ENCODE data around the gene CKM.

CKM gene

DNA sequence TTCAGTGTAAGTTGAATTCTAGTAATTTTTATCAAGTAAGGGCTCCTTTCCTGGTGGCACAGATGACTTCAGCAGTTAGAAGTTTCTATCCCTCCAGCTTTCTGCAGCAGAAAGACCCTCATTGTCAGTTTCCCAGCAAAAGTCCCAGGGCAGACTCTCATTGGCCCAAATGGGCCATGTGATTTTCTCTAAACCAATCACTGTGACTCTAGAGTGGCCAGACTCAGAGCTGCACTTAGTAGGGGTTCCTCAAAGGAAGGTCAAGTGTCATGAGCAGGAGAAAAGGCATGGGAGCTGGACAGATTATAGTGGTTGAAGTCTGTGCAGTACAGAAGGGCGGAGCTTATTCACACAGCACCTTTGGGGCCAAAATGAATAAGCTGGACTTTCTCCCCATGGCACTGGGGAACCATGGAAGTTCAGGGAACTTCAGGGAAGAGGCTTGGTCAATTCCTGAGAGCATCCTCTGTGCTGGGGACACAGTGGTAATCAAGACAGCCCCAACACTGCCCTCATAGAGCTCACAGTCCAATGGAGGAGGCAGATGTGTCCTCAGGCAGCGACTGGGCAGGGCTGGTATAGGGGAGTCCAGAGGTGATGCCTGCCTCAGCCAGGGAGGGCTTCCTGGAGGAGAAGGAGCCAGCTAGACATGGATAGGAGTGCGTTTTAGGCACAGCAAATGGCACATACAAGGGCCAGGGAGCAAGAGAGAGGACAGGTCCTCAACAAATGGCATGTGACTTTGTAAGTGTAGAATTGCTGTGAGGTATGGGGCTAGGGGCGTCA, 18.3 kb downstream of the CKM start:
- DNase-seq (ENCODE audit: low read depth), result no peak
- TF ChIP-seq MYC (IDR thresholded peaks at IDR 0.05; ENCODE audit: low read depth, low read length) (no peak), POLR2A (IDR thresholded peaks at IDR 0.05; ENCODE audit: extremely low read depth, insufficient read length) (no peak)
- TF ChIP-seq, protein P1, sequence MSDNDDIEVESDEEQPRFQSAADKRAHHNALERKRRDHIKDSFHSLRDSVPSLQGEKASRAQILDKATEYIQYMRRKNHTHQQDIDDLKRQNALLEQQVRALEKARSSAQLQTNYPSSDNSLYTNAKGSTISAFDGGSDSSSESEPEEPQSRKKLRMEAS (IDR thresholded peaks at IDR 0.05; ENCODE audit: low read depth, low read length), result no peak
- TF ChIP-seq, protein P2, sequence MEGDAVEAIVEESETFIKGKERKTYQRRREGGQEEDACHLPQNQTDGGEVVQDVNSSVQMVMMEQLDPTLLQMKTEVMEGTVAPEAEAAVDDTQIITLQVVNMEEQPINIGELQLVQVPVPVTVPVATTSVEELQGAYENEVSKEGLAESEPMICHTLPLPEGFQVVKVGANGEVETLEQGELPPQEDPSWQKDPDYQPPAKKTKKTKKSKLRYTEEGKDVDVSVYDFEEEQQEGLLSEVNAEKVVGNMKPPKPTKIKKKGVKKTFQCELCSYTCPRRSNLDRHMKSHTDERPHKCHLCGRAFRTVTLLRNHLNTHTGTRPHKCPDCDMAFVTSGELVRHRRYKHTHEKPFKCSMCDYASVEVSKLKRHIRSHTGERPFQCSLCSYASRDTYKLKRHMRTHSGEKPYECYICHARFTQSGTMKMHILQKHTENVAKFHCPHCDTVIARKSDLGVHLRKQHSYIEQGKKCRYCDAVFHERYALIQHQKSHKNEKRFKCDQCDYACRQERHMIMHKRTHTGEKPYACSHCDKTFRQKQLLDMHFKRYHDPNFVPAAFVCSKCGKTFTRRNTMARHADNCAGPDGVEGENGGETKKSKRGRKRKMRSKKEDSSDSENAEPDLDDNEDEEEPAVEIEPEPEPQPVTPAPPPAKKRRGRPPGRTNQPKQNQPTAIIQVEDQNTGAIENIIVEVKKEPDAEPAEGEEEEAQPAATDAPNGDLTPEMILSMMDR (IDR thresholded peaks at IDR 0.05; ENCODE audit: low read depth, low read length), result no peak
- no peak overlapping the region for H3K4me3 ChIP-seq (ENCODE audit: low read depth, low read length)

DNA sequence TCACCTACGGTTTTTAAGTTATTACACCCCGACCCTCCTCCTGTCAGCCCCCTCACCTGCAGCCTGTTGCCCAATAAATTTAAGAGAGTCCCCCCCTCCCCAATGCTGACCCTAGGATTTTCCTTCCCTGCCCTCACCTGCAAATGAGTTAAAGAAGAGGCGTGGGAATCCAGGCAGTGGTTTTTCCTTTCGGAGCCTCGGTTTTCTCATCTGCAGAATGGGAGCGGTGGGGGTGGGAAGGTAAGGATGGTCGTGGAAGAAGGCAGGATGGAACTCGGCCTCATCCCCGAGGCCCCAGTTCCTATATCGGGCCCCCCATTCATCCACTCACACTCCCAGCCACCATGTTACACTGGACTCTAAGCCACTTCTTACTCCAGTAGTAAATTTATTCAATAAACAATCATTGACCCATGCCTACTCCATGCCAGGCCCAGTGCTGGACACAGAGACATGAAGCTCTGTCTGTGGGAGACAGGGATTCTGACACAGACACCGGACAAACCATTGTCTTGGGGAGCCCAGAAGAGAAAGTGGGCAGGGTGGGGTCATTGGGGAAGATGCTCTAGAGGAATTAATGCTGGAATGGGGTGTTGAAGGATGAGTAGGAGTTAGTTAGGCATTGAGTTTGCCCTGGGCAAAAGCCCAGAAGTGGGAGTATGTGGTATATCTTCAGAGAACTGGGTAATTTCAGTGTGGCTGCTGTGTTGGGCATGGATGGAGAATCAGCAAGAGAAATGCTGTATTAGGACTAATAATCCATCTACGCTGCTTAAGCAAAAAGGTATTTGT, 19.2 kb downstream of the CKM start:
- H3K4me3 ChIP-seq (ENCODE audit: low read depth, low read length), result no peak overlapping the region
- TF ChIP-seq, protein P2 (IDR thresholded peaks at IDR 0.05; ENCODE audit: low read depth, low read length), result no peak
- no peak for TF ChIP-seq POLR2A (IDR thresholded peaks at IDR 0.05; ENCODE audit: extremely low read depth, insufficient read length)
- TF ChIP-seq MYC (IDR thresholded peaks at IDR 0.05; ENCODE audit: low read depth, low read length), result no peak
- TF ChIP-seq, protein P1 (IDR thresholded peaks at IDR 0.05; ENCODE audit: low read depth, low read length), result no peak

DNA sequence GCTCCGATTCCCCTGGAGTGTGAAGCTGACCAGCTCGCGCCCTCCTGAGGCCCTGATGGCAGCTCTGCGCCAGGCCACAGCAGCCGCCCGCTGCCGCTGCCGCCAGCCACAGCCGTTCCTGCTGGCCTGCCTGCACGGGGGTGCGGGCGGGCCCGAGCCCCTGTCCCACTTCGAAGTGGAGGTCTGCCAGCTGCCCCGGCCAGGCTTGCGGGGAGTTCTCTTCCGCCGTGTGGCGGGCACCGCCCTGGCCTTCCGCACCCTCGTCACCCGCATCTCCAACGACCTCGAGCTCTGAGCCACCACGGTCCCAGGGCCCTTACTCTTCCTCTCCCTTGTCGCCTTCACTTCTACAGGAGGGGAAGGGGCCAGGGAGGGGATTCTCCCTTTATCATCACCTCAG, 20.3 kb downstream of the CKM start:
- H3K4me3 ChIP-seq (ENCODE audit: low read depth, low read length), result no peak overlapping the region
- no peak for TF ChIP-seq POLR2A (IDR thresholded peaks at IDR 0.05; ENCODE audit: extremely low read depth, insufficient read length)
- TF ChIP-seq MYC (IDR thresholded peaks at IDR 0.05; ENCODE audit: low read depth, low read length), result no peak
- TF ChIP-seq, protein P2 (IDR thresholded peaks at IDR 0.05; ENCODE audit: low read depth, low read length), result no peak
- TF ChIP-seq, protein P1 (IDR thresholded peaks at IDR 0.05; ENCODE audit: low read depth, low read length), result no peak
- no peak for DNase-seq (ENCODE audit: low read depth)

More for the DNA sequence above, 19.2 kb downstream of the CKM start:
- no peak for DNase-seq (ENCODE audit: low read depth)

DNA sequence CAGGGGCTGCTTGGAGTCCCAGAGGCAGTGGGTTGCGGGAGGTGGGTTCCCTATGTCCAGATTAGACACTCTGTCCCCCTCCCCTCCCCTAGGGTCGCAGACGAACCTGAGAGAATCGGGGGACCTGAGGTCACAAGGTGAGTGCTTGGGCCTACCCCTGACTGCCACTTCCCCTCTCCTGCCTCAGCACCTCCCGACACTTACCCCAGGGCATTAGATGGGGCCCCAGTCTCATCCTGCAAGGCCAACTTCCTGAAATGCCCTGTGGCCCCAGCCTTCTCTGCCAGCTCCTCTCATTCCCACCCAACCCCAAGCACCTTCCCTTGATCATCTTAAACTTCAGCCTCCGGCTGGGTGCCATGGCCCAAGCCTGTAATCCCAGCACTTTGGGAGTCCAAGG, 23.0 kb downstream of the CKM start:
- H3K4me3 ChIP-seq (ENCODE audit: low read depth, low read length), result no peak overlapping the region
- TF ChIP-seq MYC (IDR thresholded peaks at IDR 0.05; ENCODE audit: low read depth, low read length) (no peak), POLR2A (IDR thresholded peaks at IDR 0.05; ENCODE audit: extremely low read depth, insufficient read length) (no peak)
- TF ChIP-seq, protein P1 (IDR thresholded peaks at IDR 0.05; ENCODE audit: low read depth, low read length), result no peak
- TF ChIP-seq, protein P2 (IDR thresholded peaks at IDR 0.05; ENCODE audit: low read depth, low read length), result no peak
- no peak for DNase-seq (ENCODE audit: low read depth)

DNA sequence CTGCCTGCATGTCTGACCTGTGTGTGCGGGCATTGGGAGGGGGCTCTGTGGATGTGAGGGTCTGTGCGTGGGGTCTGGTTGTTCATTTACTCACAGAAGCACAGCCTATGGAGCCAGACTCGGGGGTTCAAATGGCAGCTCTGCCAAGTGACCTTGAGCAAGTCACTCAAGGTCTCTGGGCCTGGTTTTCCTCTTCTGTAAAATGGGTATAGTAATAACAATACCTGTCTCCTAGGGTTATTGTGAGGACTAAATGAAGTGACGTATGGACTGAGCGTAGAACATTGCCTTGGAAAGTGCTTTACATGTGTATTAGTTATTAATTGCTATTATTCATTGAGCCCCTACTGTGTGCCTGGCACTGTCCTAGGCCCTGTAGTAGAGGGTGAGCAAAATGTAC, 24.4 kb downstream of the CKM start:
- no peak overlapping the region for H3K4me3 ChIP-seq (ENCODE audit: low read depth, low read length)
- no peak for TF ChIP-seq POLR2A (IDR thresholded peaks at IDR 0.05; ENCODE audit: extremely low read depth, insufficient read length)
- TF ChIP-seq, protein P1 (IDR thresholded peaks at IDR 0.05; ENCODE audit: low read depth, low read length), result no peak
- TF ChIP-seq, protein P2 (IDR thresholded peaks at IDR 0.05; ENCODE audit: low read depth, low read length), result no peak
- no peak for TF ChIP-seq MYC (IDR thresholded peaks at IDR 0.05; ENCODE audit: low read depth, low read length)
- DNase-seq (ENCODE audit: low read depth), result no peak
